ENCODE results near the gene KDM2A.
A peak's percentile ranks its signal among the peaks of the same experiment; 100 is the strongest.
"Not testable (repeated sequence)": the region's sequence is repeated elsewhere in the genome, so short reads cannot be mapped to it uniquely, and the experiment has no call there.

The KDM2A gene

DNA sequence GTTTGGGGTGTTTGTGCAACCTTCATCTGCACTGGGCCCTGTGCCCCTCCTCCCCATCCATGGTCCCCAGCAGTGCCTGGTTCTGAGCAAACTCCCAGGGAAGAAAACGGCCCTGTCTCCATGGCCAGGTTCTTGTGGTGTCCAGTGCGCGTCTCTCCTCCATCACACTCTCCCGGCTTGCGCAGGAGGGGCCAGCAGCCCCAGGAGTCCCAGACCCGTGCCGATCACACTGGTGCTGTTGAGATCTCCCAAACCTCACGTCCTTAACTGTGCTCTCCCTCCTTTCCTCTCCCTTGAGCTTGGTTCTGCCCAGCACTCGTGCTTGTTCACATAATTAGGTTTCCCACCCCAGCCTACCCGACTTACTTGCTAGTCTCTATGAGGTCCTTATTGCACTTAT lies 136.3 kb downstream of the KDM2A start:
- Histone ChIP-seq H3K9ac (ENCODE audit: low read depth, low read length) (no peak overlapping the region), H3K4me2 (ENCODE audit: low read length) (no peak overlapping the region), H3K4me3 (ENCODE audit: low read length) (no peak overlapping the region), H3K27me3 (ENCODE audit: control insufficient read depth, insufficient read depth, low read length) (no peaks in the 10 kb centered on the region), H3K9me3 (replicated peaks; ENCODE audit: low read length) (no peaks in the 10 kb centered on the region), H3K4me1 (ENCODE audit: control insufficient read depth, insufficient read depth, low read length) (no peaks in the 10 kb centered on the region), H3K36me3 (ENCODE audit: insufficient read depth, low read length) (peaks cover 71% of the 10 kb centered on the region)

DNA sequence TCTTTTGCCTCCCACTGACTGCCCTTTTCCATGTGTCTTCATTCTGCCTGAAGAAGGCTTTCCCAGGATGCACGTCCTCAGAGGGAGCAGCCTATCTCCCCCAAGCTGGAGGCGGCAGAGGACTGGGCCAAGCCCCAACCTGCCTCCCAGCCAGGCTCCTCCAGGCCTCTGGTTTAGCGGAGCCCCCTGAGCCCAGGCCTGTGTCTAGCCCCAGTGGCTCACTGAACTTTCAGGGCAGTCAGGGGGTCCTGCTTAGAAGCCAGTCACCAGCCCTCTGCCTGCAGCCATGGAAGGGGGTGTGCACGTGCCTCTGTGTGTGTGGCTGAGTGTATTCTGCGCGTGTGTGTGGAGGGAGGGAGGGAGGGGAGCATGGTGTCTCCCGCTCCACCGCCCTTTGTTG lies 136.8 kb downstream of the KDM2A start:
- no peak overlapping the region for H3K9ac ChIP-seq (ENCODE audit: low read depth, low read length)
- no peak overlapping the region for H3K4me3 ChIP-seq (ENCODE audit: low read length)
- no peak overlapping the region for H3K4me2 ChIP-seq (ENCODE audit: low read length)
- no peaks in the 10 kb centered on the region for H3K4me1 ChIP-seq (ENCODE audit: control insufficient read depth, insufficient read depth, low read length)
- peaks cover 66% of the 10 kb centered on the region for H3K36me3 ChIP-seq (ENCODE audit: insufficient read depth, low read length)
- H3K9me3 ChIP-seq (replicated peaks; ENCODE audit: low read length), result no peaks in the 10 kb centered on the region
- no peaks in the 10 kb centered on the region for H3K27me3 ChIP-seq (ENCODE audit: control insufficient read depth, insufficient read depth, low read length)

DNA sequence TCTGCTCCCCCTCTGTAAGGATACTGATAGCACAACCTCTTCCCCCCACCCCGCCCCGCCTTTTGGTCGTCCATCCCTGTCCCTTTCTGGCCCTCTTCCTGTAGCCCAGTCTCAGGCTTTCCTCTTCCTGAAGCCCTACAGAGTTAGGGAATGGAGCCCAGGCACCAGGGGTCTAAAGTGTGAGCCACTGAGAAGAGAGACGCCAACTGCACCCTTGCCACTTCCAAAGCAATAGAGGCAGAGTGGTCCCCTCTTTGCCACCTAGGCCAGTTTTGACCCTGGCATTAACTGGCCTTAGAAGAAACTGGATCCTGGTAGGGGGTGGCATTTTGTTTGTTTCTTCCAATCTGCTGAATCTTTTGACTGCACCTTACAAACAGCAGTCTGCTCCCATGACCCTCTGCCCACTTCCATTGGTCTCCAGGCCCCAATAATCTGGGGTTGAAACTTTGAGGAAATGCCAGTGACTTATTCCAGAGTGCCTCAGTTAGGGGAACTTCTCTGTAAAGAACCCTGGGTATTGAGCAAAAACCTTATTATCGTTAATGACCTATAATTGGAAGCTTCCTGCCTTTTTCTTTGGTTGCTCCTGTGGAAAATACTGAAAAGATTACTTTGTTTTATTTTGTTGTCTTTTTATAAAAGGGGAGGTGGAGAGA lies 137.5 kb downstream of the KDM2A start:
- Histone ChIP-seq H3K9me3 (replicated peaks; ENCODE audit: low read length) (no peaks in the 10 kb centered on the region), H3K4me2 (ENCODE audit: low read length) (no peak overlapping the region), H3K36me3 (ENCODE audit: insufficient read depth, low read length) (peaks cover 59% of the 10 kb centered on the region), H3K4me1 (ENCODE audit: control insufficient read depth, insufficient read depth, low read length) (no peaks in the 10 kb centered on the region), H3K4me3 (ENCODE audit: low read length) (no peak overlapping the region), H3K27me3 (ENCODE audit: control insufficient read depth, insufficient read depth, low read length) (no peaks in the 10 kb centered on the region), H3K9ac (ENCODE audit: low read depth, low read length) (no peak overlapping the region)

- no peaks in the 10 kb centered on the region for H3K9me3 ChIP-seq (replicated peaks; ENCODE audit: low read length)
- H3K9ac ChIP-seq (ENCODE audit: low read depth, low read length), result no peak overlapping the region
- H3K27me3 ChIP-seq (ENCODE audit: control insufficient read depth, insufficient read depth, low read length), result no peaks in the 10 kb centered on the region
- H3K4me2 ChIP-seq (ENCODE audit: low read length), result no peak overlapping the region
- H3K4me1 ChIP-seq (ENCODE audit: control insufficient read depth, insufficient read depth, low read length), result peaks cover 16% of the 10 kb centered on the region
- H3K4me3 ChIP-seq (ENCODE audit: low read length), result no peak overlapping the region
- peaks cover 21% of the 10 kb centered on the region for H3K36me3 ChIP-seq (ENCODE audit: insufficient read depth, low read length)
Measured at GRCh38 chr11:67260406-67260805, 141.3 kb downstream of the KDM2A start.

DNA sequence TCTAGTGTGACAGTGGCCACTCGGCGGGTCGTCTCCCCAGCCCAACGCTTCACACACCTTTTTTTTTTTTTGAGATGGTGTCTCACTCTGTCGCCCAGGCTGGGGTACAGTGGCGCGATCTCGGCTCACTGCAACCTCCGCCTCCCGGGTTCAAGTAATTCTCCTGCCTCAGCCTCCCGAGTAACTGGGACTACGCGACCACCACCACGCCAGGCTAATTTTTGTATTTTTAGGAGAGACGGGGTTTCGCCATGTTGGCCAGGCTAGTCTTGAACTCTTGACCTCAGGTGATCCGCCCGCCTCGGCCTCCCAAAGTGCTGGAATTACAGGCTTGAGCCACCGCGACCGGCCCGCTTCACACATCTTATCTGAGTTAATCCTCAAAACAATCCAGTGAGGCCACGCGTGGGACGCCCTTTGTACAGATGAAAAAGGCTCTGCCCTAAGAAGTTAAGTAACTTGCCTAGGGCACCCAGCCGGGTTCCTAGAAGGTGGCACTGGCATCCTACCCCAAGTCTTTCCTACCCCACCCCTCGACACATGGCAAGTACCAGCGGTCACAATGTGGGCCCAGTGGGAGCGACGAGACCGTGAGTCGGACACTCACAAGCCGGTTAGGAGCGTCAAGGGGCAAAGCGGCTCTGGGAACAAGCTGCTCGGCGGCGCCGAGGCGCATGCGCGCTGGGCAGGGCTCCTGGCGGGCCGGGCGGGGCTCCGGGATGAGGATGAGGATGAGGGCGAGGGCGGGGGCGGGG lies 142.0 kb downstream of the KDM2A start:
- peak overlapping the region; percentile 68 for H3K4me3 ChIP-seq (ENCODE audit: low read length)
- peak overlapping the region; percentile 61 for H3K9ac ChIP-seq (ENCODE audit: low read depth, low read length)

GRCh38 chr11:67261640-67261945 lies 142.5 kb downstream of the KDM2A start:
- Histone ChIP-seq H3K4me3 (ENCODE audit: low read length) (no peak overlapping the region), H3K9me3 (replicated peaks; ENCODE audit: low read length) (no peaks in the 10 kb centered on the region), H3K4me2 (ENCODE audit: low read length) (peak overlapping the region; percentile 37), H3K36me3 (ENCODE audit: insufficient read depth, low read length) (peaks cover 12% of the 10 kb centered on the region), H3K9ac (ENCODE audit: low read depth, low read length) (no peak overlapping the region), H3K4me1 (ENCODE audit: control insufficient read depth, insufficient read depth, low read length) (peaks cover 20% of the 10 kb centered on the region), H3K27me3 (ENCODE audit: control insufficient read depth, insufficient read depth, low read length) (no peaks in the 10 kb centered on the region)

More for the DNA sequence above, 142.0 kb downstream of the KDM2A start:
- peaks cover 15% of the 10 kb centered on the region for H3K36me3 ChIP-seq (ENCODE audit: insufficient read depth, low read length)
- peak overlapping the region; percentile 93 for H3K4me2 ChIP-seq (ENCODE audit: low read length)
- peaks cover 19% of the 10 kb centered on the region for H3K4me1 ChIP-seq (ENCODE audit: control insufficient read depth, insufficient read depth, low read length)
- H3K9me3 ChIP-seq (replicated peaks; ENCODE audit: low read length); H3K27me3 ChIP-seq (ENCODE audit: control insufficient read depth, insufficient read depth, low read length): not testable (repeated sequence)

DNA sequence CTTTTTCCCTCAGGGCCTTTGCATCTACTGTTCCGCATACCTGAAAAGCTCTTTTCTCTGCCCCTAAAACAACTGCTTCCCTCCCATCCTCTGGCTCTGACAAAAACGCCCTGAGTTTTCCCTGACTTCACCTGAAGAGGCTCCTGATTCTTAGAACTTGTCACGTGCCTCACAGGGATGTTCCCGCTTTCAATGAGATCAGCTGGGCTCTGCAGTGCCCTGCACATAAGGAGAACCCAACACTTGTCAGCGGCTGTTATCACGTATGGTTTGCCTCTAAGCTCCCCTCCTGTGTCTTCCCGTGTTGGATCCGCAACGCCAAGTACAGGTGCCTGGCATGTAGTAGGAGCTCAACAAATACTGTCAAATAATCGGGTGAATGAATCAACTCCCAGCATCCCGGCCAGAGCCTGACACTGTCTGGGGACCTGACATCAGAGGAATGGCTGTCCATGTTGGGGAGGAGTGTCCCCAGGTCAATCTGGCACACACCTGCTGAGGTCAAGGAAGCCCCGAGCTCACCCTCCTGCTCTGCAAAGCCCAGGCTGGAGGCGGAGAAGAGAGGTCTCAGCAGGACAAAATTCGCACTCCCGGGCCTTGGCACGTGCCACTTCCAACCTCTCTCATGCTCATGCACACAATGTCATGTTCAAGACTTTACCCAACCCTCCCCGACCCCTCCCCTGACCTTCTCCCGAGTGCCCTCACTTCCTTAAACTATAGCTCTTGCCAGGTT lies 143.1 kb downstream of the KDM2A start:
- no peaks in the 10 kb centered on the region for H3K27me3 ChIP-seq (ENCODE audit: control insufficient read depth, insufficient read depth, low read length)
- peaks cover 7% of the 10 kb centered on the region for H3K36me3 ChIP-seq (ENCODE audit: insufficient read depth, low read length)
- H3K9me3 ChIP-seq (replicated peaks; ENCODE audit: low read length), result no peaks in the 10 kb centered on the region
- H3K9ac ChIP-seq (ENCODE audit: low read depth, low read length), result no peak overlapping the region
- H3K4me2 ChIP-seq (ENCODE audit: low read length), result peak overlapping the region; percentile 64
- peaks cover 20% of the 10 kb centered on the region for H3K4me1 ChIP-seq (ENCODE audit: control insufficient read depth, insufficient read depth, low read length)
- no peak overlapping the region for H3K4me3 ChIP-seq (ENCODE audit: low read length)

DNA sequence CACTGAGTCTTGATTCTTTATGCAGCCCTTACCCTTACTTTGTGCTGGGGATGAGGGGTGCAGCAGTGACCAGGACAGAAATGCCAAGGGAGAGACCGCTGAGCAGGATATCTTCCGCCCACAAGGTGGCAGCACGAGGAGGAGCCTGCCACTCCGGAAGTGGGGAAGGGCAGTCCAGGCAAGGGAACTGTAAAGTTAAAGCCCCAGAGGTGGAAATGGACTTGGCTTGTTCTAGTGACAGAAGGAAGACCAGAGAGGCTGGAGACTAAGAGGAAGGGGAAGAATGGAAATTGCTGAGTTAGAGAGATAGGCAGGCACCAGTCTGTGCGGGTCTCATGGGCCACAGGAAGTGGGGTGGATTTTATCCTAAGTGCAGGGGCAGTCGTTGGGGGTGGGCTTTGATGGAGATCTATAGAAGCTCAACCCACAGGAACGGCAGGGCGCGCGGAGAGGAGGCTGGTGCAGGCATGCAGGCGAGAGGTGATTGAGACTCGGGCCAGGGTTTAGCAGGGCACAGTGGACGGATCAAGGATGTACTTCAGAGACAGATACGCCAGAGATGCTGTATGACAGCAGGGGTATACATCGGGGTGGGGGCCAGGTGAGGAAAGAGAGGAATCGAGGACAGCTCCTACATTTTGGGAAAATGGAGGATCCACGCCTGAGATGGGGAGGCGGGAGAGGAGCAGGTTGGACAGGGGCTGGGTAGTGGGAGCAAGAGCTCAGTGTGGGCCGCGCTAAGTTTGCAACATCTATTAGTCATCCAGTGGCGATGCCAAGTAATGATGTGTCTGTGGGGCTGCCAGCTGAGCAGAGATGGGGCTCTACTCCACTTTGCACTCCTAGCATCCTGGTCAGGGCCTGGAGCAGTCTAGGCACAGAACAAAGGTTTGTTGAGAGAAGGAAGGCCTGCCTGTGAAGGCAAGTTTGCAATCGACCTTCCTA lies 143.9 kb downstream of the KDM2A start:
- Histone ChIP-seq H3K4me1 (ENCODE audit: control insufficient read depth, insufficient read depth, low read length) (peaks cover 28% of the 10 kb centered on the region), H3K4me2 (ENCODE audit: low read length) (peak overlapping the region; percentile 64), H3K9me3 (replicated peaks; ENCODE audit: low read length) (no peaks in the 10 kb centered on the region), H3K9ac (ENCODE audit: low read depth, low read length) (no peak overlapping the region), H3K36me3 (ENCODE audit: insufficient read depth, low read length) (peaks cover 8% of the 10 kb centered on the region), H3K27me3 (ENCODE audit: control insufficient read depth, insufficient read depth, low read length) (no peaks in the 10 kb centered on the region), H3K4me3 (ENCODE audit: low read length) (peak overlapping the region; percentile 35)

GRCh38 chr11:67264260-67264659 lies 145.2 kb downstream of the KDM2A start:
- H3K4me1 ChIP-seq (ENCODE audit: control insufficient read depth, insufficient read depth, low read length), result peaks cover 38% of the 10 kb centered on the region
- no peak overlapping the region for H3K9ac ChIP-seq (ENCODE audit: low read depth, low read length)
- no peaks in the 10 kb centered on the region for H3K9me3 ChIP-seq (replicated peaks; ENCODE audit: low read length)
- no peak overlapping the region for H3K4me3 ChIP-seq (ENCODE audit: low read length)
- no peaks in the 10 kb centered on the region for H3K27me3 ChIP-seq (ENCODE audit: control insufficient read depth, insufficient read depth, low read length)
- H3K36me3 ChIP-seq (ENCODE audit: insufficient read depth, low read length), result peaks cover 8% of the 10 kb centered on the region
- no peak overlapping the region for H3K4me2 ChIP-seq (ENCODE audit: low read length)

GRCh38 chr11:67264877-67265632 lies 146.0 kb downstream of the KDM2A start:
- Histone ChIP-seq H3K27me3 (ENCODE audit: control insufficient read depth, insufficient read depth, low read length) (no peaks in the 10 kb centered on the region), H3K4me2 (ENCODE audit: low read length) (no peak overlapping the region), H3K4me1 (ENCODE audit: control insufficient read depth, insufficient read depth, low read length) (peaks cover 46% of the 10 kb centered on the region), H3K4me3 (ENCODE audit: low read length) (no peak overlapping the region), H3K9me3 (replicated peaks; ENCODE audit: low read length) (no peaks in the 10 kb centered on the region), H3K9ac (ENCODE audit: low read depth, low read length) (no peak overlapping the region), H3K36me3 (ENCODE audit: insufficient read depth, low read length) (peaks cover 8% of the 10 kb centered on the region)

Measured in skeletal muscle satellite cell (primary cell).